Measurements from ENCODE around the gene YIPF4. TPM values are rescaled to one million over a fixed set of nuclear protein-coding genes. Genes with fewer than 3 reads are reported as not detected.

The YIPF4 gene
- total RNA-seq, 1 donor from 2014 or later, result 29.0 TPM

GRCh38 chr2:32355976-32356680 is 78.4 kb downstream of the YIPF4 start:
- H3K4me3 Mint-ChIP-seq, result peak overlapping the region; percentile 94
- peak overlapping the region; percentile 94 for H3K27ac ChIP-seq
- no peak for TF ChIP-seq EZH2phosphoT487 (IDR thresholded peaks at IDR 0.05)
- TF ChIP-seq CTCF (IDR thresholded peaks at IDR 0.05), result no peak
- no peaks in the 10 kb centered on the region for H3K36me3 Mint-ChIP-seq
- peaks cover 22% of the 10 kb centered on the region for H4K20me1 ChIP-seq (ENCODE audit: low read depth)
- H3F3A ChIP-seq (ENCODE audit: low read depth), result peaks cover 26% of the 10 kb centered on the region
- H3K4me3 ChIP-seq, result peak overlapping the region; percentile 95
- H2AFZ ChIP-seq (replicated peaks), result peak overlapping the region; percentile 67
- H3K36me3 ChIP-seq, result no peaks in the 10 kb centered on the region
- peaks cover 20% of the 10 kb centered on the region for H3K4me1 Mint-ChIP-seq
- H3K9ac ChIP-seq, result peak overlapping the region; percentile 21
- H3K27ac Mint-ChIP-seq, result peak overlapping the region; percentile 94
- H3K4me1 ChIP-seq, result peaks cover 9% of the 10 kb centered on the region
- peak overlapping the region; percentile 97 for H3K4me2 ChIP-seq
- H3K27me3 ChIP-seq, result no peaks in the 10 kb centered on the region
- DNase-seq (ENCODE audit: low spot score), result no peak
- H3K9me3 ChIP-seq (ENCODE audit: low read depth), result no peaks in the 10 kb centered on the region
- H3K9me3 Mint-ChIP-seq, result no peaks in the 10 kb centered on the region
- peaks cover 40% of the 10 kb centered on the region for H3K79me2 ChIP-seq (ENCODE audit: low read depth)
- H3K27me3 Mint-ChIP-seq (ENCODE audit: insufficient read depth, low read depth), result no peaks in the 10 kb centered on the region

- Histone ChIP-seq H3K36me3 (no peaks in the 10 kb centered on the region), H3K27me3 (no peaks in the 10 kb centered on the region), H3K4me3 (peak within 1 kb of the TSS; percentile 95), H3K4me2 (peak within 1 kb of the TSS; percentile 97), H2AFZ (replicated peaks) (peak within 1 kb of the TSS; percentile 67), H4K20me1 (ENCODE audit: low read depth) (peaks cover 22% of the 10 kb centered on the region), H3F3A (ENCODE audit: low read depth) (peaks cover 26% of the 10 kb centered on the region), H3K27ac (peak within 1 kb of the TSS; percentile 94), H3K79me2 (ENCODE audit: low read depth) (peaks cover 46% of the 10 kb centered on the region), H3K9ac (peak within 1 kb of the TSS; percentile 87), H3K4me1 (peaks cover 9% of the 10 kb centered on the region), H3K9me3 (ENCODE audit: low read depth) (no peaks in the 10 kb centered on the region)
- peaks cover 20% of the 10 kb centered on the region for H3K4me1 Mint-ChIP-seq
- H3K27ac Mint-ChIP-seq, result peak within 1 kb of the TSS; percentile 94
- H3K27me3 Mint-ChIP-seq (ENCODE audit: insufficient read depth, low read depth), result no peaks in the 10 kb centered on the region
- peaks cover 5% of the 10 kb centered on the region for H3K36me3 Mint-ChIP-seq
- peak within 1 kb of the TSS; percentile 94 for H3K4me3 Mint-ChIP-seq
- no peaks in the 10 kb centered on the region for H3K9me3 Mint-ChIP-seq
- peak; percentile 54 for TF ChIP-seq EZH2phosphoT487 (IDR thresholded peaks at IDR 0.05)
- no peak for TF ChIP-seq EZH2 (IDR thresholded peaks at IDR 0.05)
- peak; percentile 98 for DNase-seq (ENCODE audit: low spot score)
Observed at GRCh38 chr2:32356681-32357317, 79.1 kb downstream of the YIPF4 start, which contains the start of gene BIRC6. Gene BIRC6, plus strand, starts transcription at chr2:32357023. Its CDS starts 139 bp downstream, at chr2:32357162.

DNA sequence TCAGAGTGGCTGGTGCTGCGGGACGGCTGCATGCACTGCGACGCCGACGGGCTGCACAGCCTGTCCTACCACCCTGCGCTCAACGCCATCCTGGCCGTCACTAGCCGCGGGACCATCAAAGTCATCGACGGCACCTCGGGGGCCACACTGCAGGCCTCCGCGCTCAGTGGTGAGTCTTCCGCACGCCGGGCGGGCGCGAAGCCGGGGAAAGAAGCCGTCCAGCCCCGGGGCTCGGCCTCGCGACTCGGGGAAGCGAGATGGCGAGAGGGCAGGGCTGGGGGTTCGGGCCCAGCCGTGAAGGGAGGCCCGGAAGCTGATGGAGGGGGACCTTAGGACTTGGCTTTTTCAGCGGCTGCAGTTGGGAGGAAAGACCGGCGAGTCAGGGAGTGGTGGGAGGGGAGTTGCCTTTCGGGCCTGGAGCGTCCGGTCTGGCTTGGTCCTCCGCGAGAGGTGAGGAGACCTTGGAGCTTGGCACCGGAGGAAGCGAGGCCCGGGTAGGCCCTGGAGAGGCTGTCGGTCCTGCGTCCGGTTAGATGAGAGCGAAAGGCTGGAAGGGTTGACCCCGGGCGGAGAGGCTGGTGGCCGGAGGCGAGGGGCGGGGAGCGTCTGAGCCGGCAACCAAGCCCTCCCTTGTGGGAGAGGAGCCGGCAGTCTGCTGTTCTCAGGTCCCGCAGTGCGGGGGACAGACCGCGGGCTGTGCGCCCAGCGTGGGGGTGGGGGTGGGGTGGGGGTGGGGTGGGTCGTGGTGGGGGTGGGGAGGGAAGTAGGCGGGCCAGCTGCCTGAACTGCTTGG is 79.8 kb downstream of the YIPF4 start:
- Histone ChIP-seq H3K9ac (peak overlapping the region; percentile 87), H3K4me3 (peak overlapping the region; percentile 95), H3K27me3 (no peaks in the 10 kb centered on the region), H3K79me2 (ENCODE audit: low read depth) (peaks cover 54% of the 10 kb centered on the region), H3K36me3 (no peaks in the 10 kb centered on the region), H2AFZ (replicated peaks) (peak overlapping the region; percentile 67), H3F3A (ENCODE audit: low read depth) (peaks cover 26% of the 10 kb centered on the region), H4K20me1 (ENCODE audit: low read depth) (peaks cover 22% of the 10 kb centered on the region), H3K4me1 (peaks cover 9% of the 10 kb centered on the region), H3K27ac (peak overlapping the region; percentile 94), H3K9me3 (ENCODE audit: low read depth) (no peaks in the 10 kb centered on the region), H3K4me2 (peak overlapping the region; percentile 97)
- Mint-ChIP-seq H3K27ac (peak overlapping the region; percentile 82), H3K4me3 (peak overlapping the region; percentile 90), H3K9me3 (no peaks in the 10 kb centered on the region), H3K4me1 (peaks cover 20% of the 10 kb centered on the region), H3K27me3 (ENCODE audit: insufficient read depth, low read depth) (no peaks in the 10 kb centered on the region), H3K36me3 (peaks cover 6% of the 10 kb centered on the region)
- DNase-seq (ENCODE audit: low spot score), result peak; percentile 71
- no peak for TF ChIP-seq CTCF (IDR thresholded peaks at IDR 0.05)
- no peak for TF ChIP-seq EZH2phosphoT487 (IDR thresholded peaks at IDR 0.05)
- TF ChIP-seq EZH2 (IDR thresholded peaks at IDR 0.05), result no peak
